Stimulated activated CD4-positive, alpha-beta T cell treated with anti-CD3 and anti-CD28 coated beads, Interleukin-12 subunit alpha, Interleukin-12 subunit beta, amount 100 ng/mL, for 48 hours (primary cell): Measurements from ENCODE around the gene CREB3L2.
"Not testable (repeated sequence)": the region's sequence is repeated elsewhere in the genome, so short reads cannot be mapped to it uniquely, and the experiment has no call there.

ENCODE experiments used
- DNase-seq, 3 donors: peaks; one replicate each; pipeline ENCODE4 v3.0.0-alpha.2; 2020; ENCODE audit warnings: low read depth in 2 of 3, low spot score in 1 of 3

The CREB3L2 gene

DNA sequence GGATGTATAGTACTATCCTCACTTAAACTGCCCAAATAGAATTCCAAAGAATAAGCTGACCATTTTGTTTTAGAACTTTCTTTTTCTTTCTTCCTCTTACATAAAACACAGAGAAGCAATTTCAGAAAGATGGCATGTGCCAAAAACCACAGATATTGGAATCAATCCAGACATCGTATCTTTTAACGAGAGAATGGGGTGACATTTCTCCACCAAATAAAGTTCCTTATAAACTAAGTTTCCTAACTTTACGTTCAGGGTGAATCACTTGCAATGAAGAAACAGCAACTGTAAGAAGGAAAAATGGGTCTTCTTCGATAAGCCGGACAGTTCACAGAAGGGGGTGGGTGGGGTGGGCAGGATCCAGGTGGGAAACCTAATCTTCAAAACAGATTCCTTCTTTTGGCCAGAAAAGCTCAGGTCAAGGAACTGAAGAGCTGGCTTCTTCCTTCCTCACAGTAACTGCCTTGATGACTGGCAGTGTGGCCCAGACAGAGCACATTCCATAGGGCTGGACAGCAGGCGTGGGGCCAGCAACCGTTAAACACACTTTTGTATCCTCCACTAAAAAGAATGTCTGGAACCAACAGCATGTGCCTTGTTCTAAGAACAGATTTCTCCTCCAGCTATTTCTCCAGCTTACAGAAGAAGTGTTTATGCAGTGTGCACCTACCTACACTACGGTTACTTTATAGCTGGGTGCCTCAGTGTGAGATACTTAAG is 31.5 kb downstream of the CREB3L2 start:
- DNase-seq = no peak

DNA sequence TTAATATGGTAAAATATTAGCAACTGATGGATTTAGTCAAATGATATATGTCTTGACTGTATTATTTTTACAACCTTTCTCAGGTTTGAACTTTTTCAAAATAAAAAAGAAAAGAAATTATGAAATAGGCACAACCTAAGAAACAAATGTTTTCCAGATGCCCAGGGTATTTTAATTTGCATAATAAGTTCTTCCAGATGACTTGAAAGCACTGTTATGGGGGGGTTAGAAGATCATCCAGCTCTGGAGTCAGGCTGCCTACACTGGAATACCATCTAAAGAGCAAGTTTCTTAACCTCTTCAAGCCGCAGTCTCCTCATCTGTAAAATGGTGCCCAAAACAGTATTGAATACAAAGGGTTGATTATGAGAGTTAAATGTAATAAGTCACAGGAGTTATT is 32.1 kb downstream of the CREB3L2 start:
- no peak for DNase-seq

GRCh38 chr7:137968890-137969289 is 33.0 kb downstream of the CREB3L2 start:
- no peak for DNase-seq

GRCh38 chr7:137968339-137968738 is 33.5 kb downstream of the CREB3L2 start:
- not testable (repeated sequence) for DNase-seq

DNA sequence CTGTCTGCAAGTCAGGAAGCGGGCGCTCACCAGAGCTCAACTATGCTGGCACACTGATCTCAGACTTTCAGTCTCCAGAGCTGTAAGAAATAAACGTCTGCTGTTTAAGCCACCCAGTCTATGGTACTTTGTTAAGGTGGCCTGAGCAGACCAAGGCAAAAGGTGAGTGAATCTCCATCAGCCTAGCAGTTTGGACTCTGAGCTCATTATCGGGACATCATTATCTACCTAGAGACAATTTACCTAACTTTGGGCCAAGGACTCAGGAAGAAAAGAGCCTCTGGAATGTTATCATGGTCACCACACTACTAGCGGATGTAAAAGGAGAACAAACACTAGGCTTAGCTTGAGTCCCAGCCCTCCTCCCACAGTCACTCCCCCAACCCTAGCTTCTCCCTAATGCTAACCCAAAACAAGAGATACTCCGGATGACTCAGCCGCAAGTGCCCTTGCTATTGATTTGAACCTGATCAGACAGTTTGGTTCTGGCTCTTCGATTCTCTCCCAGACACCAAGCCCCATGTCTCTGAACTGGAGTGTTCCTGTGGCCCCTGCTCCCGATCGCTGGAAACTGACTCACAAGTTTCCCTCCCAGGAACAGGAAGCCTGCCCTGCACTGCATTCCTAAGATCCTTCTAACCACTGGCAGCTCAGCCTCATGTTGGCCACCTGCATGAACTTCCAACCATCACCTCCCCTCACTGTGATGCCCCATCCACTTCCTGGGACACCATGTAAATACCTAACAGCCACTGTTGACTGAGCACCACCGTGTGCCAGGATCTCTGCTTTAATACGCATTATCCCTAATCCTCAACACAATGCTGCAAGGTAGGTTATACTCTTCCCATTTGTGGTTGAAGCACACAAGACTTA is 34.5 kb downstream of the CREB3L2 start:
- no peak for DNase-seq

DNA sequence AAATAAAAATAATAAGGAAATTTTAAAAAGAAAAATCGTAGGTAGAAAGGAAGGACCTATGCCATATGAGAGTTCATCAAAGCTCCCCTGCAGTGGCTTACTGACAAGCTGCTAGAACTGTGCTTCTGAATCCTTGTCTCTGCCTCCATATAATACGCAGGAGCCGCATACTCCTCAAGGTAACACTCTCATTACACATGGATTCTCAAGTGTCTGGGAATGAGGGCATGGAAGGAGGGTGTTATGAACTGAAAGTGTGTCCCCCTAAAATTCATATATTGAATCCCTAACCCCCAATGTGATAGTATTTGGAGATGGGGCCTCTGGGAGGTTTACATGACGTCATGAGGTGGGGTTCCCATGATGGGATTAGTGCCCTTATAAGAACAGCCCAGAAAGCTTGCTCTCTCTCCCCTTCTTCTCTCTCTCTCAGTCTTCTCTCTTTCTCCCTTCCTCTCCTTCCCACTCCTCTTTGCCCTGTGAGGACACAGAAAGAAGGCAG is 35.2 kb downstream of the CREB3L2 start:
- DNase-seq = no peak

- DNase-seq = no peak
These were observed 35.8 kb downstream of the CREB3L2 start for GRCh38 chr7:137965942-137966640.

GRCh38 chr7:137964824-137965545 is 36.9 kb downstream of the CREB3L2 start:
- no peak for DNase-seq

DNA sequence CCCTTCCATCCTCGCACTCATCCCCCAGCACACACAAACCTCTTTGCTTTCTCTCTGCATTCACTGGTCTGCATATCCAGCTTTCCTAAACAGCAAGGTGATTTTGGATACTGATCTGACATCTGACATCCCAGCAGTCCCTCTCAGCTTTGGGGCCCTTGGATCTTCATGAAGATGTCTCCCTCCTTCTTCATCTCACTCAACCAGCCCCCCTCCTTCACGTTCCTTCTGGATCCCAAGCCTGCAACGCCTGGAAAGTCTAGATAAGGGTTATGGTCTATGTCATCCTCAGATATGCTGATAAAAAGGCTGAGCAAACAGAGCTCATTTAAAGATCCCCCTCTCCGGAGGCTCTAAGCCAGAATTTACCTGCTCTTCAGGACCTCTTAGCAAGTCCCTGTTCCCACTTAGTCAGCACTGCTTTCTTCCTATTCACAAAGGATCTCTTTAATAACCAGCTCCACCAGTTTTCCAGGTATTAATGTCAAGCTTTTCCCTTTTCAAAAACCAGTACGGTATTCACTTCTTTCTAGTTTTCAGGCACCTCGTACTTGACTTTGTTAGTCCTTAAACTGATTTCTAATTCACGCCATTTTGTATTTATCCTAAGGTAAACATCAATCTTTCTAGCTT is 38.9 kb downstream of the CREB3L2 start:
- no peak for DNase-seq

GRCh38 chr7:137962491-137962874 is 39.4 kb downstream of the CREB3L2 start:
- DNase-seq = no peak

DNA sequence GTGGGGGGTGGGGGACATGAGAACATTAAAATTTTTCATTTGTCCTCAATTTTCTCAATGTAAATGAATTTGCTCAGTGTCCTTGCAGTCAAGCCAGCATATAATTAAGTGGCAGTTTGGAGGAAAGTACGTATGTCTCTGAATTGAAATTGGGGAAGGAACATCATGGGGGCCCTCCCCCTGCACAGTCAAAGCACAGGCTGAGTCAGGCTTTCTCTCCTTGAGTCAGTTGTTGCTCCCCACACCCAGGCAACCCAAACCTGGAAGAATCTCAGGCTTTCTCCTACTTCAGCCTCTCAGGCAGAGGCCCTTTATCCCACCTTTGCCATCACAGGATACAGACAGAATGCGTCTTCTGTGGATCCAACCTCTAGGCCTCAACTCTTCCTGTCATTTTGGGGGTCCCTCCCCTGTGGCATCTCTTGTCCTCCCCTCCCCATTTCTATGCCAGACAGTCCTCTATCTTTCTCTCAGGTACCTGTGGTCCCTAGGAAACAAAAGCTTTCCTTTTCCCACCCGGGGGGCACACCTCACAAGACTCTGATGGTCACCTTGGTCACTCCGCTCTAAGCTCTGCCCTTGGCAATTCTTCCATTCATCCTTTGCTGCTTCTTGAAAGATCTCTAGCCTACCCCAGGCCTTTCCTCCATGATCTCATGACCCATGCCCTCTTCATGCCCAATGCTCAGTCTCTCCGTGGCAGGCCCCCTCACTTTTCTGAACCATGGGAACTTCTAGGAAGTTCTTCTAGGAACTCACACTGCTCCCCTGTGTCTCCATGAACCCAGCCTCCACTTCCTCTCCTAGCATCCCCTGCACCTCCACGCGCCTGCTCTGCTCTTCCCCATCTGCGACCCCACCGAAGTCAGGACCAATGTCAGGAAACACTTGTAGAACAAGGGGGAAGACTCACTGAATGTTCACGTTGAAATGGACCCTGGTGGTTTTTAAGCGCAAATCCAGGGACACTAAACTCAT is 40.4 kb downstream of the CREB3L2 start:
- peak; percentile 5 to 31 (median 6) for DNase-seq

- DNase-seq = no peak
These were observed 41.9 kb downstream of the CREB3L2 start for GRCh38 chr7:137960020-137960419.

- DNase-seq = no peak
These were observed 43.1 kb downstream of the CREB3L2 start for GRCh38 chr7:137958470-137959431.

GRCh38 chr7:137957887-137958286 is 44.0 kb downstream of the CREB3L2 start:
- DNase-seq = no peak

- no peak for DNase-seq
These were observed 45.3 kb downstream of the CREB3L2 start for GRCh38 chr7:137956591-137956990.

- no peak for DNase-seq
These were observed 45.7 kb downstream of the CREB3L2 start for GRCh38 chr7:137956183-137956582.

DNA sequence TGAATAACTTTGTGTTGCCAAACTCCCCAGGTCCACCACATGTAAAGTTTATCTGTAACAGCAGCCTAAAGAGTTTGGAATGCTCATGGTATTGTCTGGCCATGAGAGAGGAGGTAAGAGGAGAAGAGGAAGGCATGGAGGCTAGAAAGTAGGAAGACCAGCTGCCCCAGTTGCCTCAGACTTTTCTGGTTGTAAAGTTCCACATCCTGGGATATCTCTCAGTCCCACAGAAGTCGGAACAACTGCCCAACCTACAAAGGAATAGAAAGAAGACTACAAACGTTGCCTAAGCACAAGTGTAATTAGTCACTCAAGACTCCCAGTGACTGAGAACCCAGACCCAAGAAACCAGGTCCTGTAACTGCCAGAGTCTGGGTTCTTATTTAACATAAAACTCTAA is 47.3 kb downstream of the CREB3L2 start:
- no peak for DNase-seq
